ENCODE measurements around the gene KSR2.
A peak's percentile ranks its signal among the peaks of the same experiment; 100 is the strongest.

KSR2 gene

GRCh38 chr12:117855165-117855564 lies 113.6 kb downstream of the KSR2 start:
- DNase-seq = no peak

- DNase-seq = no peak
Measured at GRCh38 chr12:117854339-117855012, 114.3 kb downstream of the KSR2 start.

GRCh38 chr12:117853600-117853999 lies 115.2 kb downstream of the KSR2 start:
- no peak for DNase-seq

- no peak for DNase-seq
Measured at GRCh38 chr12:117850048-117850447, 118.7 kb downstream of the KSR2 start.

GRCh38 chr12:117847371-117847770 lies 121.4 kb downstream of the KSR2 start:
- no peak for DNase-seq

GRCh38 chr12:117845271-117845904 lies 123.4 kb downstream of the KSR2 start:
- DNase-seq = no peak

GRCh38 chr12:117844114-117844830 lies 124.5 kb downstream of the KSR2 start:
- DNase-seq = no peak

- no peak for DNase-seq
Measured at GRCh38 chr12:117842630-117843029, 126.2 kb downstream of the KSR2 start.

GRCh38 chr12:117842220-117842619 lies 126.6 kb downstream of the KSR2 start:
- DNase-seq = no peak

- no peak for DNase-seq
Measured at GRCh38 chr12:117837737-117838050, 131.1 kb downstream of the KSR2 start.

GRCh38 chr12:117836999-117837736 lies 131.6 kb downstream of the KSR2 start:
- peak; percentile 77 for DNase-seq

- DNase-seq = no peak
Measured at GRCh38 chr12:117836476-117836875, 132.3 kb downstream of the KSR2 start.

GRCh38 chr12:117835156-117835555 lies 133.6 kb downstream of the KSR2 start:
- no peak for DNase-seq

- DNase-seq = no peak
Measured at GRCh38 chr12:117832459-117833457, 136.0 kb downstream of the KSR2 start.

GRCh38 chr12:117830471-117830870 lies 138.3 kb downstream of the KSR2 start:
- no peak for DNase-seq

- no peak for DNase-seq
Measured at GRCh38 chr12:117829108-117829507, 139.7 kb downstream of the KSR2 start.

GRCh38 chr12:117827660-117828059 lies 141.1 kb downstream of the KSR2 start:
- DNase-seq = no peak

- no peak for DNase-seq
Measured at GRCh38 chr12:117825827-117826226, 143.0 kb downstream of the KSR2 start.

- DNase-seq = no peak
Measured at GRCh38 chr12:117821480-117822175, 147.2 kb downstream of the KSR2 start.

GRCh38 chr12:117820216-117820907 lies 148.4 kb downstream of the KSR2 start:
- DNase-seq = no peak

GRCh38 chr12:117819160-117819559 lies 149.6 kb downstream of the KSR2 start:
- DNase-seq = no peak
